Astrocyte (in vitro differentiated cells and primary cell): Measurements from ENCODE around the gene EFNA5. TPM values are rescaled to one million over a fixed set of nuclear protein-coding genes. Genes with fewer than 3 reads are reported as not detected.

ENCODE experiments used
- DNase-seq: peaks from one replicate; pipeline ENCODE4 v3.0.0-alpha.2; 2010; ENCODE audit warnings: low read depth
- FAIRE-seq: peaks from 2 replicates; lab custom pipeline; 2011; peaks lifted over from hg19 to GRCh38; lab: Jason Lieb, UNC
- H2AFZ ChIP-seq: 2 replicates; pipeline ENCODE4 v1.6.0; 2012; ENCODE audit warnings: low read depth, low read length, inconsistent platforms
- H3K27ac ChIP-seq: 2 replicates; pipeline ENCODE4 v1.5.1; 2011; ENCODE audit warnings: low read depth, low read length, inconsistent platforms
- H3K27me3 ChIP-seq: 2 replicates; pipeline ENCODE4 v1.6.0; 2011; ENCODE audit warnings: low read length, inconsistent platforms; ENCODE audit not compliant: insufficient read depth
- H3K36me3 ChIP-seq: 2 replicates; pipeline ENCODE4 v1.5.1; 2011; ENCODE audit warnings: low read length, inconsistent platforms; ENCODE audit not compliant: insufficient read depth
- H3K4me1 ChIP-seq: 2 replicates; pipeline ENCODE4 v1.5.1; 2011; ENCODE audit warnings: low read length, inconsistent platforms; ENCODE audit not compliant: insufficient read depth
- H3K4me2 ChIP-seq: 2 replicates; pipeline ENCODE4 v1.6.0; 2012; ENCODE audit warnings: low read length, inconsistent platforms
- H3K4me3 ChIP-seq: 2 replicates; pipeline ENCODE4 v1.5.1; 2011; ENCODE audit warnings: low read depth, mild to moderate bottlenecking, low read length, inconsistent platforms; ENCODE audit not compliant: insufficient read depth
- H3K79me2 ChIP-seq: 2 replicates; pipeline ENCODE4 v1.6.0; 2012; ENCODE audit warnings: mild to moderate bottlenecking, low read length, inconsistent platforms; ENCODE audit not compliant: insufficient read depth
- H3K9ac ChIP-seq: 2 replicates; pipeline ENCODE4 v1.6.0; 2012; ENCODE audit warnings: mild to moderate bottlenecking, low read length, inconsistent platforms
- H3K9me3 ChIP-seq: 2 replicates; pipeline ENCODE4 v1.5.1; 2012; ENCODE audit warnings: low read depth, mild to moderate bottlenecking, low read length, inconsistent platforms; ENCODE audit not compliant: insufficient read depth
- H4K20me1 ChIP-seq: 2 replicates; pipeline ENCODE4 v1.6.0; 2012; ENCODE audit warnings: low read length, inconsistent platforms; ENCODE audit not compliant: insufficient read depth
- H3K27ac Mint-ChIP-seq: one replicate; pipeline ENCODE4 v1.8.0; 2021; ENCODE audit warnings: mild to moderate bottlenecking, mixed read lengths; ENCODE audit not compliant: unreplicated experiment
- H3K27me3 Mint-ChIP-seq: one replicate; pipeline ENCODE4 v1.8.0; 2021; ENCODE audit warnings: low read depth, mixed read lengths; ENCODE audit not compliant: unreplicated experiment
- H3K36me3 Mint-ChIP-seq: one replicate; pipeline ENCODE4 v1.8.0; 2021; ENCODE audit warnings: low read depth, mixed read lengths; ENCODE audit not compliant: unreplicated experiment
- H3K4me1 Mint-ChIP-seq: one replicate; pipeline ENCODE4 v1.8.0; 2021; ENCODE audit warnings: low read depth, mixed read lengths; ENCODE audit not compliant: unreplicated experiment
- H3K4me3 Mint-ChIP-seq: one replicate; pipeline ENCODE4 v1.8.0; 2021; ENCODE audit warnings: mild to moderate bottlenecking, moderate library complexity, mixed read lengths; ENCODE audit not compliant: unreplicated experiment
- H3K9me3 Mint-ChIP-seq: one replicate; pipeline ENCODE4 v1.8.0; 2021; ENCODE audit warnings: mild to moderate bottlenecking, mixed read lengths; ENCODE audit not compliant: unreplicated experiment
- CTCF ChIP-seq: IDR thresholded peaks from 2 replicates; pipeline ENCODE4 v1.5.1; 2011; ENCODE audit warnings: low read depth, mild to moderate bottlenecking, inconsistent platforms, low read length, moderate library complexity; ENCODE audit not compliant: insufficient read depth
- EZH2 ChIP-seq: IDR thresholded peaks from 2 replicates; pipeline ENCODE4 v1.6.1; 2012; ENCODE audit warnings: mild to moderate bottlenecking, low read length, inconsistent platforms; ENCODE audit not compliant: insufficient read depth
- total RNA-seq: library from RNA; stranded (reverse); gene quantifications from 2 replicates; pipeline ENCODE4 v1.2.1, GENCODE V29; 2021

The EFNA5 gene
- total RNA-seq, 1 donor from 2014 or later: 59.3 TPM

- H3K79me2 ChIP-seq: no peaks in the 10 kb centered on the region
- H3K9ac ChIP-seq: no peak overlapping the region
- no peaks in the 10 kb centered on the region for H3K9me3 ChIP-seq
- H3K27me3 Mint-ChIP-seq: no peaks in the 10 kb centered on the region
- H3K27me3 ChIP-seq: no peaks in the 10 kb centered on the region
- no peak overlapping the region for H3K27ac Mint-ChIP-seq
- no peak overlapping the region for H3K27ac ChIP-seq
- H3K4me3 Mint-ChIP-seq: no peak overlapping the region
- H3K4me1 Mint-ChIP-seq: peaks cover 11% of the 10 kb centered on the region
- H3K36me3 Mint-ChIP-seq: peaks cover 7% of the 10 kb centered on the region
- H3K9me3 Mint-ChIP-seq: peaks cover 3% of the 10 kb centered on the region
- no peak overlapping the region for H3K4me2 ChIP-seq
- H3K4me1 ChIP-seq: no peaks in the 10 kb centered on the region
- H4K20me1 ChIP-seq: no peaks in the 10 kb centered on the region
- H2AFZ ChIP-seq: no peak overlapping the region
- FAIRE-seq (no peak), DNase-seq (no peak)
- H3K36me3 ChIP-seq: no peaks in the 10 kb centered on the region
- H3K4me3 ChIP-seq: no peak overlapping the region
- TF ChIP-seq CTCF (no peak), EZH2 (no peak)
Measured at GRCh38 chr5:107437986-107438510, 232.7 kb downstream of the EFNA5 start.

GRCh38 chr5:107437154-107437553, 233.6 kb downstream of the EFNA5 start:
- Histone ChIP-seq H3K27ac (no peak overlapping the region), H3K9ac (no peak overlapping the region), H3K4me2 (no peak overlapping the region), H3K4me3 (no peak overlapping the region), H3K79me2 (no peaks in the 10 kb centered on the region), H3K27me3 (no peaks in the 10 kb centered on the region), H2AFZ (no peak overlapping the region), H4K20me1 (no peaks in the 10 kb centered on the region), H3K9me3 (no peaks in the 10 kb centered on the region), H3K4me1 (peaks cover under 1% of the 10 kb centered on the region), H3K36me3 (no peaks in the 10 kb centered on the region)
- no peak overlapping the region for H3K4me3 Mint-ChIP-seq
- peaks cover 7% of the 10 kb centered on the region for H3K36me3 Mint-ChIP-seq
- FAIRE-seq (no peak), DNase-seq (no peak)
- no peak overlapping the region for H3K27ac Mint-ChIP-seq
- no peaks in the 10 kb centered on the region for H3K27me3 Mint-ChIP-seq
- peaks cover 10% of the 10 kb centered on the region for H3K4me1 Mint-ChIP-seq
- H3K9me3 Mint-ChIP-seq: peaks cover 3% of the 10 kb centered on the region
- TF ChIP-seq EZH2: no peak
- TF ChIP-seq CTCF: no peak

GRCh38 chr5:107436201-107436600, 234.5 kb downstream of the EFNA5 start:
- Histone ChIP-seq H3K27ac (no peak overlapping the region), H3K4me2 (no peak overlapping the region), H3K79me2 (no peaks in the 10 kb centered on the region), H3K36me3 (no peaks in the 10 kb centered on the region), H3K9me3 (no peaks in the 10 kb centered on the region), H3K27me3 (no peaks in the 10 kb centered on the region), H2AFZ (no peak overlapping the region), H3K9ac (no peak overlapping the region), H4K20me1 (no peaks in the 10 kb centered on the region), H3K4me3 (no peak overlapping the region), H3K4me1 (peaks cover 5% of the 10 kb centered on the region)
- Mint-ChIP-seq H3K9me3 (peaks cover 3% of the 10 kb centered on the region), H3K4me1 (peaks cover 18% of the 10 kb centered on the region), H3K4me3 (no peak overlapping the region), H3K36me3 (peaks cover 7% of the 10 kb centered on the region), H3K27ac (no peak overlapping the region), H3K27me3 (no peaks in the 10 kb centered on the region)
- FAIRE-seq (no peak), DNase-seq (no peak)
- no peak for TF ChIP-seq CTCF
- no peak for TF ChIP-seq EZH2
